ENCODE results near the gene IL9. TPM values are rescaled to one million over a fixed set of nuclear protein-coding genes. Genes with fewer than 3 reads are reported as not detected.

IL9 gene
- total RNA-seq, 1 experiment from 2014 or later = not detected

GRCh38 chr5:135877570-135878155, 18.0 kb downstream of the IL9 start:
- no TSS peak for BruUV-seq (replicated peaks)
- DNase-seq (ENCODE audit: low spot score) = no peak
- CTCF ChIA-PET = no interaction called here
- POLR2A ChIA-PET (ENCODE audit: low non-redundant PET) = no interaction called here
- Histone ChIP-seq H3K27me3 (replicated peaks; ENCODE audit: insufficient read depth, low read depth, low read length, poor library complexity) (peaks cover 32% of the 10 kb centered on the region), H3K4me3 (ENCODE audit: low read depth, low read length, poor library complexity, severe bottlenecking) (no peak overlapping the region), H3K36me3 (ENCODE audit: insufficient read depth, low read length, poor library complexity, severe bottlenecking) (no peaks in the 10 kb centered on the region), H3K27ac (ENCODE audit: low read depth, low read length, poor library complexity, severe bottlenecking) (no peak overlapping the region), H3K9me3 (ENCODE audit: low read depth, low read length, poor library complexity, severe bottlenecking) (no peaks in the 10 kb centered on the region), H3K4me1 (ENCODE audit: insufficient read depth, low read length, poor library complexity, severe bottlenecking) (no peaks in the 10 kb centered on the region)
- TF ChIP-seq EZH2 (IDR thresholded peaks at IDR 0.05; ENCODE audit: borderline replicate concordance, low read depth, low read length, poor library complexity, severe bottlenecking) (no peak), CTCF (conservative IDR thresholded peaks at IDR 0.05; ENCODE audit: low read depth, low read length) (no peak)
- intact Hi-C loops (cut with micrococcal nuclease; ENCODE audit: unreplicated experiment) = no loop called here

GRCh38 chr5:135876146-135876545, 19.5 kb downstream of the IL9 start:
- Histone ChIP-seq H3K36me3 (ENCODE audit: insufficient read depth, low read length, poor library complexity, severe bottlenecking) (no peaks in the 10 kb centered on the region), H3K9me3 (ENCODE audit: low read depth, low read length, poor library complexity, severe bottlenecking) (no peaks in the 10 kb centered on the region), H3K4me3 (ENCODE audit: low read depth, low read length, poor library complexity, severe bottlenecking) (no peak overlapping the region), H3K4me1 (ENCODE audit: insufficient read depth, low read length, poor library complexity, severe bottlenecking) (no peaks in the 10 kb centered on the region), H3K27ac (ENCODE audit: low read depth, low read length, poor library complexity, severe bottlenecking) (no peak overlapping the region), H3K27me3 (replicated peaks; ENCODE audit: insufficient read depth, low read depth, low read length, poor library complexity) (peaks cover 18% of the 10 kb centered on the region)
- intact Hi-C loops (cut with micrococcal nuclease; ENCODE audit: unreplicated experiment) = no loop called here
- BruUV-seq (replicated peaks) = no TSS peak
- DNase-seq (ENCODE audit: low spot score) = no peak
- TF ChIP-seq EZH2 (IDR thresholded peaks at IDR 0.05; ENCODE audit: borderline replicate concordance, low read depth, low read length, poor library complexity, severe bottlenecking) = no peak
- TF ChIP-seq CTCF (conservative IDR thresholded peaks at IDR 0.05; ENCODE audit: low read depth, low read length) = no peak
- CTCF ChIA-PET = no interaction called here
- POLR2A ChIA-PET (ENCODE audit: low non-redundant PET) = no interaction called here

- no peaks in the 10 kb centered on the region for H3K36me3 ChIP-seq (ENCODE audit: insufficient read depth, low read length, poor library complexity, severe bottlenecking)
- no peaks in the 10 kb centered on the region for H3K9me3 ChIP-seq (ENCODE audit: low read depth, low read length, poor library complexity, severe bottlenecking)
- BruUV-seq (replicated peaks) = no TSS peak
- no peak for DNase-seq (ENCODE audit: low spot score)
- H3K27me3 ChIP-seq (replicated peaks; ENCODE audit: insufficient read depth, low read depth, low read length, poor library complexity) = peaks cover 12% of the 10 kb centered on the region
- no peak overlapping the region for H3K4me3 ChIP-seq (ENCODE audit: low read depth, low read length, poor library complexity, severe bottlenecking)
- TF ChIP-seq CTCF (conservative IDR thresholded peaks at IDR 0.05; ENCODE audit: low read depth, low read length) (no peak), EZH2 (IDR thresholded peaks at IDR 0.05; ENCODE audit: borderline replicate concordance, low read depth, low read length, poor library complexity, severe bottlenecking) (no peak)
- no peak overlapping the region for H3K27ac ChIP-seq (ENCODE audit: low read depth, low read length, poor library complexity, severe bottlenecking)
- intact Hi-C loops (cut with micrococcal nuclease; ENCODE audit: unreplicated experiment) = no loop called here
- no peaks in the 10 kb centered on the region for H3K4me1 ChIP-seq (ENCODE audit: insufficient read depth, low read length, poor library complexity, severe bottlenecking)
- POLR2A ChIA-PET (ENCODE audit: low non-redundant PET) = no interaction called here
- CTCF ChIA-PET = no interaction called here
These were observed 20.1 kb downstream of the IL9 start for GRCh38 chr5:135875567-135875966.

Data from A673 (cell line).